ENCODE data around the gene ART4. TPM values are rescaled to one million over a fixed set of nuclear protein-coding genes. Genes with fewer than 3 reads are reported as not detected.

The ART4 gene
- total RNA-seq, 1 donor from 2014 or later = 74.8 TPM

DNA sequence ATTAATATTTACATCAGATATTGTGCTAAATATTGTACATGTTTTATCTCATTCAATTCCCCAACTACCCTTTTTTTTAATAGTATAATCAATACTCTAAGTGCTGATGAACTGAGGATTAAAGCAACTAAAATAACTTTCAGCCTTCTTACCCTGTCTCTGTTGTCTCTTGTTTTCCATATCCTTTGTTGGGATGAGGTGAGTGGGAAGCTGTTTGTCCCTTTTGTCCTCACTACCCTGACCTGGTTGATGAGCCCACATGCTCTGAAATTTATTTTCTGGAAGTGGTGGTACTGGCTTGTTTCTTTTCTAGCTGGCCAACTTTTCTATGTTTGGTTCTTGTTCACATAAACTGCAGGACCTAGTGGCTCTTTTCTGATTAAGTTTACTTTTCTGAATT lies 9.6 kb upstream of the ART4 start:
- no peak for DNase-seq (ENCODE audit: low read depth in 2 of 2)

DNA sequence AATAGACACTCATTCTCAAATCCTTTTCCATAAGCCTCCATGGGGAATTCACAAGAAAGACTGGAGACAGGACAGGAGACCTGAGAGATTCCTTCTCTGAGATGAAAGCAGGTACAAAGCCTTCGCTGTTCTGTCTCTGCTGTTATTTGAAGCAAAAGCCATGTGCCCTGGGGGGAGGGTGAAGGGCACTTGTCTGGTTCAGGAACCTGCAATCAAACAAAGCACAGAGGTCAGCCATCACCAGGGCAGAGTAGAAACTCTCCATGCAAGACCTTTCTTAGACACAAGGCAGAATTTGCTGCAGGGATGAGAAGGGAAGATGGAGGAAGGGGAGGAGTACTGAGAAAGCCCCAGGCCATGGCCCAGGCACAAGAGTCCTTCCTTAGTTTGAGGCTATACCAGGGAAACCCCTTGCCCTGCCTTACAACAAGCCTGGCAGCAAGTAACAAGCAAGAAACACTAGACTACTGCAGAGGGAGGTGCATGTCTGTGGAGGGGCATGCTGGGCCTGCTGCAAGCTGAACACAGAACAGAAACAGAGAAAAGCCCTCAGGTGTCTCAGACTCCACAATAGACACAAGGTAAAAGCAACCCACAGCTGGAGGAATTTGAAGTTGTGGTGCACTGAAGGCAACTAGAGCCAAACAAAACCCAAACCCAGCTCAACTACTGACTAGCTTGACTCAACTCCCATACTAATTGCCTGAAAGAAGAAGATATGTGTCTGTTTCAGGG lies 7.8 kb upstream of the ART4 start:
- no peak for DNase-seq (ENCODE audit: low read depth in 2 of 2)

DNA sequence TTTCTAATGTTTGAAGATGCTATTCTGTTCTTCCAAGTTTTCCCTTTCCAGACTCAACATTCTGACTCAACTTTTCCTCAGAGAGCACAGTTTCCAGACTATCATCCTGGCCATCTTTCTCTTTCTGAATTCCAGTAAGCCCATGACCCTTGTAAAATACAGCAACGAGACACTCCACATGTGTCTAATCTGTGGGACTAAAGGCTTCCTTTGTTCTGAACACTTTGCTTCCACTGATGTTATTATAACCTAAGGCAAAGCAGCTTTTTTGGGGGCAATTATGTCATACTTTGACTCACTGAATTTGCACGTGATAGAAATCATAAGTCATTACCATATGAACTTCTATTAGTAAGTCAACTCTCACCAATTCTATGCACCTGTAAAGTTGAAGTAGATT lies 6.3 kb upstream of the ART4 start:
- DNase-seq (ENCODE audit: low read depth in 2 of 2) = peak in 1 of 2 donors; percentile 78

DNA sequence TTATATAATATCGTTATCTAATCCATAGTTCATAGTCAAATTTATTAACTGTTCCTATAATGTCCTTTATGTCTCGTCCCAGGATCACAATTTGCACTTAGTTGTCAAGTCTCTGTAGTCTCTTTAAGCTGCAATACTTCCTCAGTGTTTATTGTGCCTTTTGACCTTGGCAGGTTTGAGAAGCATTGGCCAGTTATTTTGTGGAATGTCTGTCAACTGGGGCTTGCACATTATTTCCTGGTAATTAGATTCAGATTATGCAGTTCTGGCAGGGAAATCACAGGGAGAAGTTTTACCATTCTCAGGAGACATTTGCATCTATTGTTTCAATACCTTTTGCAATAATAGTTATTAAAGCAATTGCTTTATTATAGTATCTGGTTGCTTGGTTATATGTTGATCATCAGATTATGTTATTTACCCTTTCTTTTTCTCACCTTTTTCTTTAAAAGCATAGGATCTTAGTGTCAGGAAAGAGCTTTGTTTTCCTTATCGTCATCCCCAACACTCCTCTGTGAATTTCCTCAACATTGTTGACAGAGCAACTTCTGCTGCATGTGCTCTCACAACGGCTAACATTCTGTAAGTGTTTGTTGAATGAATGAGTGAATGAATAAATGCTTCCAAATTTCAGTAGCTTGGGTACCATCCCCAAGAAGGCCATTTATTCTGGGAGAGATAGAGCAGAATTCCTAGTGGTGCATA lies 3.7 kb upstream of the ART4 start:
- DNase-seq (ENCODE audit: low read depth in 2 of 2) = peak in 1 of 2 donors; percentile 79

DNA sequence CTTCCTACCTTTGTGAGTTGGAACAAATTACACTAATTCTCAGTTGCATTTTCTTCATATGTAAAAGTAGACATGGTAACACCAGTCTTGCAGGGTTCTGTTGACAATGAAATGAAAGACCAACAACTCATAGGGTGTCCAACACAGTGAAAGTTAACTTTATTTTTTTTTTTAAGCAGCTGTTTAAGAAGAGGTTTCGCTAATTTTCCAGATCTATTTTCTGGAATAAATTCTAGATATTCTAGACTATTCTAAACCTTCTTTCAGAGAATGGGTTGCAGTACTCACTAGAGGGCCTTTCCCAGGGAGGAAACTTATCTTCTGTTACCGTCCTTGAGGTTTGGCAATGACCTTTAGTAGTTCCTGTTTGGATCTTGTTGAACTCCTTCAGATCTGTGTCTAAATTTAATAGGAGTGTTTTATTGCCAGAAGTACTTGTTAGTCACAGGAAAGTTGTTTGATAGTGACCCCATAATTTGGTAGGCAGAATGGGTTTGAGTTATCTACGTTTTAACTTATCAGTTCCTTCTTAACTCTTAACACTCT lies 2.8 kb upstream of the ART4 start:
- DNase-seq (ENCODE audit: low read depth in 2 of 2) = peak in 1 of 2 donors; percentile 44

DNA sequence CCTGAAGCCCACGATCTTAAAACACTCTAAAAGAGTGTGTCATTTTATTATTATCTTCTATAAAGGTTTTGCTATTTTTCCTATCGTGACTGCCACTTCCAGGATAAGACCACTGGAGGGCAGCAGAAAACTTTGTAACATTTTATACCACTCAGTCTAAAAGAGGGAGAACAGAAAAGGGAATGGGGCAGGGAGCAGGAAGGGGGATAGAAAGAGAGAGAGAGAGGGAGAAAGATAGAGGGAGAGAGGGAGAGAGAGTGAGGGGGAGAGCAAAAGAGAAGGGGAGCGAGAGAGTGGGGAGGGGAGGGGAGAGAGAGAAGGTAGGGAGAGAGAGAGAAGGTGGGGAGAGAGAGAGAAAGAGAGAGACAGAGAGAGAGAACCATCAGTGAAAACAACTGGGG lies 2.0 kb upstream of the ART4 start:
- peak; percentile 63 to 79 for DNase-seq (ENCODE audit: low read depth in 2 of 2)

DNA sequence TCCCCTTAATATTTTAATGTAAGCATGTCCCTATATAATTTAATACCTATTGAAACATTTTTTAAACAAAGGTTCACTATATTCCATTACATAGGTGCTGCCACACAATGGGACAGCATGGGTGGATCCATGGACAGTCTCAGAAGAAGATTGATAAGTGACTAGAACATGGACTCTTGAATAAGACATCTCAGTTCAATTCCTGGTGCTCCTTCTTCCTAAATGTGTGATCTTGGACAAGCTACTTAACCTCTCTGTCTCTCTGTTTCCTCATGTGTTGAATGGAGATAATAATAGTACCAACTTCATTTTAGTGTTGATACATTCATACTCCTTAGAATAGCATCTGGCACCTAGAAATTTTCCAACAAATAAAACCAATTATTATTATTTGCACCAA lies 1.1 kb upstream of the ART4 start:
- DNase-seq (ENCODE audit: low read depth in 2 of 2) = no peak

DNA sequence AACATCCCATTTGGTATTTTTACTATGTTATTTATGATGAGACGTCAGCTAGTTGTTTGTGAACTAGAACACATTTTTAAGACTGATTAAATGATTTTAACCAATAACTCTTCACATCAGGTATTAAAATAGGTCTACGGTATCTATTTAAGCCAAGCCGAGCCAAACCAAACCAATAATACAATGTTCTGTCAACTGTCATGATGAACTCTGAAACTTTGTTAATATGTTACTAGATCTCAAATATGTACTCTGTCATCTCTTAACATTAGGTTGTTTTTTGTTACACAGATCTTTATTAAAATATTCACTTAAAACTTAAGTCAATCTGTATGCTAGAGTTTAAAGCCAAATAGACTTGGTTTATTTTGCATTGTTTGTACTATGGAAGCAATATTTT lies 1.0 kb downstream of the ART4 start:
- no peak for DNase-seq (ENCODE audit: low read depth in 2 of 2)

DNA sequence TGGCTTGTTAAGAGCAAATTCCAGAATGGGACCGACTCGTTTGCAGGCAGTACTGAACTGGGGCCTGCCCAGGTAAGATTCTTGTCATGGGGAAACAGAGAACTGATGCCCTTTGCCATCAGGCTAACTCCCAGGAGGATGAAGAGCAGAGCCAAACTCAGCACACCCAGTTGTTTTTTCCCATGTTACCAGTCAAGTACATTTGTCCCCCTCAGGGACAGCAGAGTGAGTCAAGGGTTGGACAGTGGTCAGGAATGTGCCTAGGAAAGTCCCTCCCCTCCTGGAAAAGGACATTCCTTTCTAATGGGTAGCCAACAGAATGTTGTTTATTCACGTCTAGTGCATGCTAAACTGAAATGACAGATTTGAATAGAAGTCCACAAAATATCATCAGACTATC lies 1.6 kb downstream of the ART4 start:
- DNase-seq (ENCODE audit: low read depth in 2 of 2) = peak; percentile 95 to 97

DNA sequence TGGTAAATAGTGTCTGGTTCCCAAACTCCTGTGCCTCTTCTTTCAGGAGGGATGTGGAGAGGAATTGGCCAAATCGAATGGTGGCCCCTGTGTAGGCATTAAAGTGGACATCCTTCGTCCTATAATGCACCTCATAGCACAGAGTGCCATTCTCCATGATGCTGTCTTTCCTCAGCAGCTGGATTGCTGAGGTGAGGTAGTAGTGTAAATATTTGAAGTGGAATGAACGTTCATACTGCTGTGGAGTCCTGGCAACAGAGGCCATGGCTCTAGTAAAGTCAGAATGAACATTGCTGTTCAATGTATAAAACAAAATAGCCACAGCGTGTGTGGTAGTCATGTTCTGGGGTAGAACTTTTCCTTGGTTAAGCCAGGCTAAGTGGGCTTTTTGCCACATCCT lies 2.7 kb downstream of the ART4 start:
- DNase-seq (ENCODE audit: low read depth in 2 of 2) = no peak

DNA sequence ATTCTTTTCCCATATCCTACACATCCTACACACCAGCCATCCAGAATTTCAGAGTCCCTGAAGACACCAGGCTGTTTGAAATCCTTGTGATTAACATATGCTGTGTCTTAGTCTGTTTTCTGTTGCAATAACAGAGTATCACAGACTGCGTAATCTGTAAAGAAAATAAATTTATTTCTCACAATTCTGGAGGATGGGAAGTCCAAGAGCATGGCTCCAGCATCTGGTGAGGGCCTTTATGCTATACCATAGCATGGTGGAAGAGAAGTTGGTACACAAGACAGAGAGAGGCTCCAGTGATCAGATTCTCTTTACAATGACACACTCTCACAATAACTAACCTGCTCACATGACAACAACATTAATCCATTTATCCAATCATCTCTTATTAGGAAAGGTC lies 4.1 kb downstream of the ART4 start:
- DNase-seq (ENCODE audit: low read depth in 2 of 2) = no peak

DNA sequence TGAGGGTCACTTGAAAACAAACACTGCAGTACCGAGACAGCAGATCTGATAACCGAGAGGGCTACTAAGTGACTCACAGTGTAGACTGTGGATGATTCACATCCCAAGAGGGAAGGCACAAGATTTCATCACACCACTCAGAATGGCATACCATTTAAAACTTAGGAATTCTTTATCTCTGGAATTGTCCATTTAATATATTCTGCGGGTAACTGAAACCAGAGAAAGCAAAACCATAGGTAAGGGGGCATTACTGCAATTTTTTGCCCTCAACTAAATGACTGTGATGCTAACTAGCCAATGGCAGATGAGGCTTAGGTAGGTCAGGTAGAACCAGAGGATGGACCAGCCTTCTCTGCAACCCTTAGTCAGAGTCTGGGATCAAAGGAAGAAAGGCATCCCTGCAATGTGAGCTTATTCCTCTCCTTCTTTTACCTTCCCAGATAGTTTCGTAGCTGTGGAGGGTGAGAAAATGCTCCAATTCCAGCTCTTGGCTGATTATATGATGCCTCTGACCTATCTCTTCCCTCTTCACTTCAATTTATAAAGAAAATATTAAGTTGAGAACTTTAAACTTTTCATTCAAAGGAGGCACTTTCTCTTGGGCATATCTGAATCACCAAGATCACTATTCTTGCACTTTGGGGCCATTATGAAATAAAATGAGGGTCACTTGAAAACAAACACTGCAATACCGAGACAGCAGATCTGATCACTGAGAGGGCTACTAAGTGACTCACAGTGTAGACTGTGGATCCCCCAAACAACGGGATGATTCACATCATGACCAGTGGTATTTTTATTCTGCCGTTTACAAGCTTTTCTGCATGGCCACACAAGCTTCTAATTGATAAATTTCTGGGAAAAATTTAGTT lies 6.8 kb downstream of the ART4 start:
- peak in 1 of 2 donors; percentile 89 for DNase-seq (ENCODE audit: low read depth in 2 of 2)

DNA sequence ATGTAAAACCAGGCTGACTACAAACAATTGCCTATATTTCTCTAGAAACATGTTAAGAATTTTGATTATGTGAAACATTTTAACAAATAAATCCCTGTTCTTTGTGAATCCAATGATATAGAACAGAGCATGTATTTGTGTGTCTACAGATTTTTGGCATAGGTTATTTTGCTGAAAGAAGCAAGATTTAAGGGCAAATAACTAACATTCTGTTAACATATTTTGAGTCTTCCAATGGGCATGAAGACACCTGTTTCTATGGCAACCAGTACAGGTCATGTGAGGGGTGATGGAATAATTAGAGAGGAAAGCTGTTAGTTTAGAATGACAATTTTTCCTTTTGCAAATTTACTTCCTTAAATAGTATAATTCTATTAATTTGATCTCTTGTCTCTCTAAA lies 8.8 kb downstream of the ART4 start:
- no peak for DNase-seq (ENCODE audit: low read depth in 2 of 2)

DNA sequence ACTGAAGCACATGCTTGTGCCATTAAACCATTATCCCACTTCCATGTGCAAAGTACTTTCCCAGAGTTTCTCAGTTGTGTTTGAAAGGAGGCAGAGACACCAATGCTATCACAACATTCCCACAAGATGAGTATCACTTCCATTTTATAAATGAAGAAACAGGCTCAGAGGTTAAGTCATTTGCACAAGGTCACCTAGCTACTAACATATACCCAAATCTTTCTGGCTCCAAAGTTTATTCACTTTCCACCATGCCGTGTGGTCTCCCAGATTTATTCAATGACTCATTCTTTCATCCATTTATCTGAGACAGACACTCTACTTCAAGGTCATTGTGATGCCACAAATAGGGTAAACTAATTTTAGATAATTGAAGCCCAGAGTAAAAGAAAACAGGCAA lies 9.4 kb downstream of the ART4 start:
- DNase-seq (ENCODE audit: low read depth in 2 of 2) = peak in 1 of 2 donors; percentile 21

DNA sequence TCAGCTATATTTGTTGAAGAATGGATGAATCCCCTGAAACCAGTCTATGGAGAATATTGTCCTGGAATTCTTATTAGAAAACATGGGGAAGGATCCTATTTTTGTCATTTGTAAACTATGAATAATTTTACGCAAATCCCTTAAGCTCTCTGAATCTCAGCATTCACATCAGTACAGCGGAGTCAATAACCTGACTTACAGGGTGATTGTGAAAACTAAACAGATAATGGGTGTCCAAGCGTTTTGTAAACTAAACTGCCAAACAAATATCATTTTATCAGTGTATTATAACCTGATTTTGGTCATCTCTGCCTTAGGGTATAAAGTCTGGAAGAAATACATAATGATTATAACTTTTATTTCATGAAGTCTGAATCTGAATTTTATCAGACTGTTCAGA lies 10.0 kb downstream of the ART4 start:
- DNase-seq (ENCODE audit: low read depth in 2 of 2) = no peak

DNA sequence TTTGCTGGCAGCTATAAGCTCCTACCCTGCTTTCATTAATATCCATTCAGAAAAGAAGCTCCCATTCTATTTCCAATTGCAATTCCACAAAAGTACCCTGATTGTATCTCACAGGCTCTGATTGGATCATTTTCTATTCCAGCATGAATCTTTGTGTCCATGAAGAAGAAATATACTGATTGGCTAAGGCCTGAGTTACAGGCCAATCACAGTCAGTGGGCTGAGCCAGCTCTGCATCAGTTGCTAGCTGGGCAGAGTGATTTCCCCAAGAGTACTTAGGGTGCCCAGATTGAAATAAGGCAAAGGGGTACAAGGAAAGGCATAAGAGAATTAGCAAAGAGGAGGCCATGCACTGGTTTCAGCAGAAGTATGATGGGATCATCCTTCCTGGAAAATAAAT lies 14.4 kb downstream of the ART4 start:
- DNase-seq (ENCODE audit: low read depth in 2 of 2) = peak in 1 of 2 donors; percentile 32

DNA sequence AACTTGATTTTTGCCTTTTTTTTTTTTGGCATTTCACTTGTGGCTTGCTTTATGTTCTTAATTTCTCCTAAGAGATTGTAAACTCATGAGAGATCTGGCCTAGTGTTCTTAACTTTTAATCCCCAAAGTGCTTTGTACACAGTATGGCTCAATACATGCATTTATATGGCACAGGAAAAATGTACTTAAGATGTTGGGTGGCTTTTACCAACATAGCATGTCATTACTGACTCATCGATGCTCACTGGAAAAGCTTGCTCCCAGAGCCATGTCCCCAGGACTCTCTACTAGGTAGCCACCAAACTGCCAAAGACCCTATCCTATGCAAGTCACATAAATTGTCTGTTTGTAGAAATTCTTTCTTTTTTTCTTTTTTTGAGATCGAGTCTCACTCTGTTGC lies 16.3 kb downstream of the ART4 start:
- no peak for DNase-seq (ENCODE audit: low read depth in 2 of 2)

DNA sequence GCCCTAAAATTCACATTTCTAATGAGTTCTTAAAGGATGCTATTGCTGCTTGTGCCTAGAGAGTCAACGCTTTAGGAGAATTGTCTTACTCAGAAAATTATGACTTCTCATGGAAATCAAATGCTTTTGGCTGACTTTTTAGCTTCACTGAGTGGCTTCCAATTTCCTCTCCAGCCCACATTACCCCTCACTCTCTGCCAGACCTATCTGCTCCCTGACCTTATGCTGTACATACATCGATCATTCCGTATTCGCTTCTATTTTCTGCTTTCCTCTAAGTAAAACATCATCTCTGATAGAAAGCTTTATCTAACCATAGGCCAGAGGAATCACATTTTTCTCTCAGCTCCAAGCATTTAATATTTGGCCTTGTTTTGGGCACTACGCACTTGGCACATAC lies 16.8 kb downstream of the ART4 start:
- no peak for DNase-seq (ENCODE audit: low read depth in 2 of 2)

DNA sequence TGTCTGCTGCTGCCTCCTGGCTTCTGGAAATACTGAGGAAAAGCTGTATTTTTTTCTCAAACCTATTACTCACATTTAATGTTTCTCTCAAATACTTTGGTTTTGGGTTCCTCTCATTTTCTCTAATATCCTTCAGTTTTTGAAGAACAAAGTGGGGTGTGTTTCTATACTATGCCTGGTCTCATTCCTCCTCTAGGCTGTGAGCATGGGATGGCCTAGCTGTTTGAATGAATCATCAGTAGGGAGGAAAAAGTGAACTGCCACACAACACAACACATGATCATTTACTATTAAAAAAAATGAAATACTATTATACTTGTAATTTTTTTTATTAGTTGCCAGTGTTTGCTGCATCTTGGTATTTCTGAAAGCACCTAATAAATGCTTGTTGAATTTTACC lies 18.1 kb downstream of the ART4 start:
- DNase-seq (ENCODE audit: low read depth in 2 of 2) = no peak

DNA sequence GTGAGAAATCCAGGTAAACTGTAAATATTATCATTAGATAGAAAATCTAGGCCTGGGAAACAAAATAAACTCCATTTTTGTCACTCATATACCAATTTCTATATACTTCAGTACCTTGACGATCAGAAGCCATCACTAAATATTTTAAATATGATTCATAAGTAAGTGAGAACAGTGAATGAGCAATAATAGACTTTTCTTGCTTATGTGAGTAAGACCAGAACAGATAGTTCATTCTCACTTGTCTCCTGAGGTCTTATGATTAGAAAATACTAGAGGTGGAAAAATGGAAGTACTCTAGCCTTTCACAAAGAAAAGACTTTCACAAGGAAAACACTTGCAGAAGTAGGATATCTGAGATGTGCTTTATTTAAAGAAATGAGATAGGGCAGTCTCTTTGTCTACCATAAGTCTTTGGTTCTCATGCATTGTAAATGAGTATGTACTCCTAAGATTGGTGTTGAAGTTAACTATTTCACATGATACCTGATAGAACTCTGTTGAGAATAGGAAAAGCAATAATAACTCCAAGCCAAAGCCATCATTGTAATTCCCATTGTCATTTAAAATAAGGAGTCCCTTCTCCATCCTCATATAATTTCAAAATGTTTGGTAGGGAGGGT lies 19.2 kb downstream of the ART4 start:
- no peak for DNase-seq (ENCODE audit: low read depth in 2 of 2)

DNA sequence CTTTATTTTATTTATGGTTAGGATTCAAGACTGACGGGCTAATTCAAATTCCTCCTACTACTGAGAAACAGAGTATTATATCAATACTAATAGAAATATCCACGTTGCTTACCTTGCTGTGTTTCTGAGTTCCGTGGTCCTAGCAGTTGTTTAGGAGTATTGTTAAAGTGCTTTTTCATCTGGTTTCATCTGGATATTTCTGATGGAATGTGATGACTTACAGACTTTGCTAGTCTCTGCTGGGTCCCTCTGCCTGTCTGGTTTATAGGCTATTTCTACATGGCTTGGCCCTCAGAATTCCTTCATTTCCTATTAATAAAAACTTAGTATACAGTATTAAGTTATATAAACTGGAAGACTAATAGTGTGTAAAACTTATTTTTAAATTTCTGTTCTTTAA lies 29.3 kb downstream of the ART4 start, which contains the start of gene SMCO3:
SMCO3 (minus strand) TSS at position 169 of the 400 bp plus-strand sequence. CDS start 7,502 bp downstream, outside the sequence.
- DNase-seq (ENCODE audit: low read depth in 2 of 2) = no peak

All from dermis microvascular lymphatic vessel endothelial cell (primary cell).